HEK293 (cell line): ENCODE measurements around the gene TIGD2.

Source experiments
- KLF8 ChIP-seq: fragments of 450-650 bp; formaldehyde crosslinking; IDR thresholded peaks from 2 replicates; pipeline ENCODE4 v1.5.1; 2016; ENCODE audit warnings: missing biosample characterization, missing genetic modification characterization
- ZBTB17 ChIP-seq: fragments of 450-650 bp; formaldehyde crosslinking; IDR thresholded peaks from 2 replicates; pipeline ENCODE4 v1.5.1; 2016; ENCODE audit warnings: missing biosample characterization, missing genetic modification characterization
- ZNF221 ChIP-seq: fragments of 450-650 bp; formaldehyde crosslinking; IDR thresholded peaks from 2 replicates; pipeline ENCODE4 v1.5.1; 2017; ENCODE audit warnings: missing biosample characterization, missing genetic modification characterization, borderline replicate concordance
- ZNF521 ChIP-seq: fragments of 450-650 bp; formaldehyde crosslinking; IDR thresholded peaks from 2 replicates; pipeline ENCODE4 v1.5.1; 2017; ENCODE audit warnings: missing biosample characterization, mild to moderate bottlenecking, missing genetic modification characterization
- ZNF558 ChIP-seq: fragments of 450-650 bp; formaldehyde crosslinking; IDR thresholded peaks from 2 replicates; pipeline ENCODE4 v1.5.1; 2016; ENCODE audit warnings: missing biosample characterization, missing genetic modification characterization
- ZNF830 ChIP-seq: fragments of 450-650 bp; IDR thresholded peaks from 2 replicates; pipeline ENCODE4 v1.5.0; 2018; ENCODE audit warnings: missing biosample characterization, missing genetic modification characterization, low read depth, mild to moderate bottlenecking, moderate library complexity
- TF ChIP-seq, protein P1 (sequence below): fragments of 450-650 bp; formaldehyde crosslinking; IDR thresholded peaks from 2 replicates; pipeline ENCODE4 v1.5.1; 2016; ENCODE audit warnings: missing biosample characterization, missing genetic modification characterization
- TF ChIP-seq, protein P2 (sequence below): fragments of 450-650 bp; formaldehyde crosslinking; IDR thresholded peaks from 2 replicates; pipeline ENCODE4 v1.5.1; 2016; ENCODE audit warnings: missing biosample characterization, missing genetic modification characterization
- TF ChIP-seq, protein P3 (sequence below): fragments of 450-650 bp; formaldehyde crosslinking; IDR thresholded peaks from 2 replicates; pipeline ENCODE4 v1.5.1; 2016; ENCODE audit warnings: missing biosample characterization, missing genetic modification characterization
- TF ChIP-seq, protein P4 (sequence below): fragments of 450-650 bp; formaldehyde crosslinking; IDR thresholded peaks from 2 replicates; pipeline ENCODE4 v1.5.1; 2016; ENCODE audit warnings: missing biosample characterization, missing genetic modification characterization
- TF ChIP-seq, protein P5 (sequence below): fragments of 450-650 bp; formaldehyde crosslinking; IDR thresholded peaks from 2 replicates; pipeline ENCODE4 v1.5.1; 2016; ENCODE audit warnings: missing biosample characterization, missing genetic modification characterization

DNA sequence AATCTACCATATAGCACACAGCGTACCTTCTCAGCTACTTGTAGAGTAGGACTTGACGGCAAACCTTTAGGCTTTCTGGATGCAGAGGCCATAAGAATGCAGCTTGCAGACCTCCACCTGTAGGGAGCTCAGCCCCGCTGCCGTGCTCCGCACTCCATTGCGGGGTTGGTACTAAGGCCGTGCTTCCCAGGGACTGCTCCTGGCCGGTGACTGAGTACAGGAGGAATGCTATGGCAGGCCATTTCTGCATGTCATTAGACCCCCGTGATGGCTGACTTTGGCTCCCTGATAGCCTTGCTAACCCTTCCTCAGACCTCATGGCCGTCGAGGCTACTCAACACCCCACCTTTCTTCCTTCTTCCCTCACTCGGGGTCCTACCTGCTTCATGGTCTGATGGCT lies 26.4 kb downstream of the TIGD2 start:
- TF ChIP-seq, protein P1, sequence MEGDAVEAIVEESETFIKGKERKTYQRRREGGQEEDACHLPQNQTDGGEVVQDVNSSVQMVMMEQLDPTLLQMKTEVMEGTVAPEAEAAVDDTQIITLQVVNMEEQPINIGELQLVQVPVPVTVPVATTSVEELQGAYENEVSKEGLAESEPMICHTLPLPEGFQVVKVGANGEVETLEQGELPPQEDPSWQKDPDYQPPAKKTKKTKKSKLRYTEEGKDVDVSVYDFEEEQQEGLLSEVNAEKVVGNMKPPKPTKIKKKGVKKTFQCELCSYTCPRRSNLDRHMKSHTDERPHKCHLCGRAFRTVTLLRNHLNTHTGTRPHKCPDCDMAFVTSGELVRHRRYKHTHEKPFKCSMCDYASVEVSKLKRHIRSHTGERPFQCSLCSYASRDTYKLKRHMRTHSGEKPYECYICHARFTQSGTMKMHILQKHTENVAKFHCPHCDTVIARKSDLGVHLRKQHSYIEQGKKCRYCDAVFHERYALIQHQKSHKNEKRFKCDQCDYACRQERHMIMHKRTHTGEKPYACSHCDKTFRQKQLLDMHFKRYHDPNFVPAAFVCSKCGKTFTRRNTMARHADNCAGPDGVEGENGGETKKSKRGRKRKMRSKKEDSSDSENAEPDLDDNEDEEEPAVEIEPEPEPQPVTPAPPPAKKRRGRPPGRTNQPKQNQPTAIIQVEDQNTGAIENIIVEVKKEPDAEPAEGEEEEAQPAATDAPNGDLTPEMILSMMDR (tag by site-specific recombination), result no peak
- TF ChIP-seq, protein P2, sequence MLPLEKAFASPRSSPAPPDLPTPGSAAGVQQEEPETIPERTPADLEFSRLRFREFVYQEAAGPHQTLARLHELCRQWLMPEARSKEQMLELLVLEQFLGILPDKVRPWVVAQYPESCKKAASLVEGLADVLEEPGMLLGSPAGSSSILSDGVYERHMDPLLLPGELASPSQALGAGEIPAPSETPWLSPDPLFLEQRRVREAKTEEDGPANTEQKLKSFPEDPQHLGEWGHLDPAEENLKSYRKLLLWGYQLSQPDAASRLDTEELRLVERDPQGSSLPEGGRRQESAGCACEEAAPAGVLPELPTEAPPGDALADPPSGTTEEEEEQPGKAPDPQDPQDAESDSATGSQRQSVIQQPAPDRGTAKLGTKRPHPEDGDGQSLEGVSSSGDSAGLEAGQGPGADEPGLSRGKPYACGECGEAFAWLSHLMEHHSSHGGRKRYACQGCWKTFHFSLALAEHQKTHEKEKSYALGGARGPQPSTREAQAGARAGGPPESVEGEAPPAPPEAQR (tag by site-specific recombination), result no peak
- no peak for TF ChIP-seq ZBTB17 (tag by site-specific recombination)
- no peak for TF ChIP-seq KLF8 (tag by site-specific recombination)
- TF ChIP-seq, protein P3, sequence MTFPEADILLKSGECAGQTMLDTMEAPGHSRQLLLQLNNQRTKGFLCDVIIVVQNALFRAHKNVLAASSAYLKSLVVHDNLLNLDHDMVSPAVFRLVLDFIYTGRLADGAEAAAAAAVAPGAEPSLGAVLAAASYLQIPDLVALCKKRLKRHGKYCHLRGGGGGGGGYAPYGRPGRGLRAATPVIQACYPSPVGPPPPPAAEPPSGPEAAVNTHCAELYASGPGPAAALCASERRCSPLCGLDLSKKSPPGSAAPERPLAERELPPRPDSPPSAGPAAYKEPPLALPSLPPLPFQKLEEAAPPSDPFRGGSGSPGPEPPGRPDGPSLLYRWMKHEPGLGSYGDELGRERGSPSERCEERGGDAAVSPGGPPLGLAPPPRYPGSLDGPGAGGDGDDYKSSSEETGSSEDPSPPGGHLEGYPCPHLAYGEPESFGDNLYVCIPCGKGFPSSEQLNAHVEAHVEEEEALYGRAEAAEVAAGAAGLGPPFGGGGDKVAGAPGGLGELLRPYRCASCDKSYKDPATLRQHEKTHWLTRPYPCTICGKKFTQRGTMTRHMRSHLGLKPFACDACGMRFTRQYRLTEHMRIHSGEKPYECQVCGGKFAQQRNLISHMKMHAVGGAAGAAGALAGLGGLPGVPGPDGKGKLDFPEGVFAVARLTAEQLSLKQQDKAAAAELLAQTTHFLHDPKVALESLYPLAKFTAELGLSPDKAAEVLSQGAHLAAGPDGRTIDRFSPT, result no peak
- no peak for TF ChIP-seq ZNF221 (tag by site-specific recombination)
- TF ChIP-seq, protein P4, sequence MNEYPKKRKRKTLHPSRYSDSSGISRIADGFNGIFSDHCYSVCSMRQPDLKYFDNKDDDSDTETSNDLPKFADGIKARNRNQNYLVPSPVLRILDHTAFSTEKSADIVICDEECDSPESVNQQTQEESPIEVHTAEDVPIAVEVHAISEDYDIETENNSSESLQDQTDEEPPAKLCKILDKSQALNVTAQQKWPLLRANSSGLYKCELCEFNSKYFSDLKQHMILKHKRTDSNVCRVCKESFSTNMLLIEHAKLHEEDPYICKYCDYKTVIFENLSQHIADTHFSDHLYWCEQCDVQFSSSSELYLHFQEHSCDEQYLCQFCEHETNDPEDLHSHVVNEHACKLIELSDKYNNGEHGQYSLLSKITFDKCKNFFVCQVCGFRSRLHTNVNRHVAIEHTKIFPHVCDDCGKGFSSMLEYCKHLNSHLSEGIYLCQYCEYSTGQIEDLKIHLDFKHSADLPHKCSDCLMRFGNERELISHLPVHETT, result no peak
- TF ChIP-seq, protein P5, sequence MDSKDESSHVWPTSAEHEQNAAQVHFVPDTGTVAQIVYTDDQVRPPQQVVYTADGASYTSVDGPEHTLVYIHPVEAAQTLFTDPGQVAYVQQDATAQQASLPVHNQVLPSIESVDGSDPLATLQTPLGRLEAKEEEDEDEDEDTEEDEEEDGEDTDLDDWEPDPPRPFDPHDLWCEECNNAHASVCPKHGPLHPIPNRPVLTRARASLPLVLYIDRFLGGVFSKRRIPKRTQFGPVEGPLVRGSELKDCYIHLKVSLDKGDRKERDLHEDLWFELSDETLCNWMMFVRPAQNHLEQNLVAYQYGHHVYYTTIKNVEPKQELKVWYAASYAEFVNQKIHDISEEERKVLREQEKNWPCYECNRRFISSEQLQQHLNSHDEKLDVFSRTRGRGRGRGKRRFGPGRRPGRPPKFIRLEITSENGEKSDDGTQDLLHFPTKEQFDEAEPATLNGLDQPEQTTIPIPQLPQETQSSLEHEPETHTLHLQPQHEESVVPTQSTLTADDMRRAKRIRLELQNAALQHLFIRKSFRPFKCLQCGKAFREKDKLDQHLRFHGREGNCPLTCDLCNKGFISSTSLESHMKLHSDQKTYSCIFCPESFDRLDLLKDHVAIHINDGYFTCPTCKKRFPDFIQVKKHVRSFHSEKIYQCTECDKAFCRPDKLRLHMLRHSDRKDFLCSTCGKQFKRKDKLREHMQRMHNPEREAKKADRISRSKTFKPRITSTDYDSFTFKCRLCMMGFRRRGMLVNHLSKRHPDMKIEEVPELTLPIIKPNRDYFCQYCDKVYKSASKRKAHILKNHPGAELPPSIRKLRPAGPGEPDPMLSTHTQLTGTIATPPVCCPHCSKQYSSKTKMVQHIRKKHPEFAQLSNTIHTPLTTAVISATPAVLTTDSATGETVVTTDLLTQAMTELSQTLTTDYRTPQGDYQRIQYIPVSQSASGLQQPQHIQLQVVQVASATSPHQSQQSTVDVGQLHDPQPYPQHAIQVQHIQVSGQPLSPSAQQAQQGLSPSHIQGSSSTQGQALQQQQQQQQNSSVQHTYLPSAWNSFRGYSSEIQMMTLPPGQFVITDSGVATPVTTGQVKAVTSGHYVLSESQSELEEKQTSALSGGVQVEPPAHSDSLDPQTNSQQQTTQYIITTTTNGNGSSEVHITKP (tag by site-specific recombination), result no peak
- TF ChIP-seq ZNF830, result no peak
- no peak for TF ChIP-seq ZNF558 (tag by site-specific recombination)
- no peak for TF ChIP-seq ZNF521
